ENCODE data around the gene EMID1.
"Not testable (repeated sequence)": the region's sequence is repeated elsewhere in the genome, so short reads cannot be mapped to it uniquely, and the experiment has no call there.

The EMID1 gene

GRCh38 chr22:29231971-29232959 is 26.6 kb downstream of the EMID1 start:
- DNase-seq, result no peak

DNA sequence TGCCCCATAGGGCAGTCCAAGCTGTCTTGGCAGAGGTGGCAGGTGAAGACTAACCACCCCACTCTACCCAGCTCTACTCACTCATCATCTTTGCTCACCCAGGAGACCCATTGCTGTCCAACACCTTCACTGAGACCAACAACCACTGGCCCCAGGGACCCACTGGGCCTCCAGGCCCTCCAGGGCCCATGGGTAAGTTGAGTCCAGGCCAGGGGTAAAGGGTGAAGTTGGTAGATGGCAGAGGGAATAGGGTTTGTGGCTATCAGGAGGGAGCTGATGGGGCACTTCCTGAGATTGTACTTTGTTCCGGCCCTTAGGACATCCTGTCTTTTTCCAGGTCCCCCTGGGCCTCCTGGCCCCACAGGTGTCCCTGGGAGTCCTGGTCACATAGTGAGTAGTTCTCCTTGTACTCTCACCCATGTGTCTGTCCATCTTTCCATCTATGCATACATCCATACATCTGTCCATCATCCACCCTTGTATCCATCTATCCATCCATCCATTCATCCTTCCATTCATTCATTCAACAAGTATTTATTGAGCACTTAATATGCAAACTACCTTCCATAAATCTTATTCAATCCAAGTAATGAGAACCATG is 27.7 kb downstream of the EMID1 start:
- DNase-seq, result no peak

GRCh38 chr22:29240481-29240880 is 34.8 kb downstream of the EMID1 start:
- DNase-seq, result not testable (repeated sequence)

DNA sequence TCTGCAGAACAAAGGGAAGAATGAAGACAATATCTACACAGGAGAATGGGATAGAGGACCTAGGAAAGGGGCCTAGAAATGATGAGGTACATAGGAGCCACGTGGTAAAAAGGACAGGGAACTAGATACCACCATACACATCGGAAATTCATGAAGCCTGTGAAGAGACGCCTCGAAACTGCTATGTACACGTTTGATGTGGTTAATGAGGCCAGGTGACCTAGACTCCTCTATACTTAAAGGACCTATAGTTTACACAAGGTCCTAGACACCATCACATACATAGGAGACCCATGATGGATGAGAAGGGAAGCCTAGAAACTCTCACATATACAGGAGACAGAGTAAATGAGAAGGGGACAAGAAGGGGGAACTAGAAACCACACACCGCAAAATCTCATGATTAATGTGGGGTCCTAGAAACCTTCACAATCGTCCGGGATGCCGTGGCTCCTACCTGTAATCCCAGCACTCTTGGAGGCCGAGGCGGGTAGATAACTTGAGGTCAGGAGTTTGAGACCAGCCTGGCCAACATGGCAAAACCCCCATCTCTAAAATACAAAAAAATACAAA is 38.3 kb downstream of the EMID1 start:
- no peak for DNase-seq

DNA sequence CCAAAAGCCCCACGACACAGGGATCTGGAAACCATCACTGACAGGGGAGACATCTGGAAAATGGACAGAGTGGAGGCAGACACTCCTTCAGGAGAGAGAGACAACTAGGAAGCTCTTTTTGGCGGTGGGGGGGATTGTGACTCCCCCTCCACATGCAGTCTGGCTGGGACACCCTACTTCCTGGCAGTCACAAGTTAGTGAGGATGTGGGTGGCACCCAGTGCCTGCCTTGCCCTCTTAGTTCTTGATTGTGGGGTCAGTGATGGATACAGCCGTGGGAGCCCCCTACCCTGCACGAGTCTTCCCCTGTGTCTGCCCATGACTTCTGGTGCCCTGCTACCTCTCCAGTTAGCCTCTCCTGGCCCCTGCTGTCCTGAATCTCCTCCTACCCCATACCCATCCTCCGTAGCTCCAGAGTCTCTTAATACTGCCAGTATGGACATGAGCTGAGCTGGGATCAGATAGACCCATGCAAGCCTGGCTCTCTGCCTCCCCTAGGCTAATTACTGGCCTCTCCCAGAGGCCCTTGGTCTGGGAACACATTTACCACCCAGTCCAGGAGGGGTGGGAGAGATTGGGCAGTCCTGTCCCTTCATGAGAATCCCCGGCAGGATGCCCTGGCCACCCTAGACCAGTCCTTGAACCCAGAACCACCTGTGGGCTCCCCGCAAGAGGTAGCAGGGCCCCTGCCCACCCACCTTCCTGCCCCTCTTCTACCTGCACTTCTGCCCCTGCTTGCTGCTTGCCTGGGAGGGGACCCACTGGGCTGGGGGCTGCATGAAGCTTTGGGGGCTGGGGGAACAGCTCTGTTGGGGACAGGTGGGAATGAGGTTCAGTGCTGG is 39.3 kb downstream of the EMID1 start:
- no peak for DNase-seq

DNA sequence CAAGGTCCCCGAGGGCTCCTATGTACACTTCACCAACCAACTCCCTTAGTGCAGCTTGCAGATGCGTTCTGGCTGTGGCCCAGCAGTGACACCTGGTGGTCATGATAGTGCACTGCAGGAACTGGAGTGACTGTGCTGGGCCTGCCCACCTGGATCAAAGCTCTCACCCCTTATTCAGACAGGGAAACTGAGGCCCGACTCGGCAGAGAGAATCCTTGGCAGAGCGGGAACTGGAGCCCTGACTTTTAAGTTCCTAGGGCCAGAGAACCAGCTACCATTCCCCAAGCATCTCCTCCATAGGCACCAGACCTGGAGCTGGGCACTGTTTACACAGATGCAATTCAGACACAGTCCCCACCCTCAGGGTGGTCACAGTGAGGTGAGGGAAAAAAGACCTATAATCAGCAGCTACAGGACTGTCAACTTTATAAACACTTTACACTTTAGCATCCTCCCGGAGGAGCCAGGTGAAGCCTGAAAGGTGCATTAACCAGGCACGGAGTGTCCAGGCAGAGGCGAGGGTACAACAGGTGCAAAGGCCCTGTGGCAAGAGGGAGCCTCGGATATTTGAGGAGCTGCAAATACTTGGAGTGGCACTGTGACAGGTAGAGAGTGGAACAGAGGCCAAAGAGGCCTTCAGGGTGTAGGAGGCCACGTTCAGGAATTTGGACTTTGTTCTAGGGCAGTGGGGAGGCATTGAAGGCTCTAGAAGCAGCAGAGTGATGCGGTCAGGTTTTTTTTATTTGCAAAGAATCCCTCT is 40.1 kb downstream of the EMID1 start:
- DNase-seq, result peak; percentile 54

- not testable (repeated sequence) for DNase-seq
Measured at GRCh38 chr22:29247891-29248290, 42.2 kb downstream of the EMID1 start.

- no peak for DNase-seq
Measured at GRCh38 chr22:29251265-29251664, 45.6 kb downstream of the EMID1 start.

DNA sequence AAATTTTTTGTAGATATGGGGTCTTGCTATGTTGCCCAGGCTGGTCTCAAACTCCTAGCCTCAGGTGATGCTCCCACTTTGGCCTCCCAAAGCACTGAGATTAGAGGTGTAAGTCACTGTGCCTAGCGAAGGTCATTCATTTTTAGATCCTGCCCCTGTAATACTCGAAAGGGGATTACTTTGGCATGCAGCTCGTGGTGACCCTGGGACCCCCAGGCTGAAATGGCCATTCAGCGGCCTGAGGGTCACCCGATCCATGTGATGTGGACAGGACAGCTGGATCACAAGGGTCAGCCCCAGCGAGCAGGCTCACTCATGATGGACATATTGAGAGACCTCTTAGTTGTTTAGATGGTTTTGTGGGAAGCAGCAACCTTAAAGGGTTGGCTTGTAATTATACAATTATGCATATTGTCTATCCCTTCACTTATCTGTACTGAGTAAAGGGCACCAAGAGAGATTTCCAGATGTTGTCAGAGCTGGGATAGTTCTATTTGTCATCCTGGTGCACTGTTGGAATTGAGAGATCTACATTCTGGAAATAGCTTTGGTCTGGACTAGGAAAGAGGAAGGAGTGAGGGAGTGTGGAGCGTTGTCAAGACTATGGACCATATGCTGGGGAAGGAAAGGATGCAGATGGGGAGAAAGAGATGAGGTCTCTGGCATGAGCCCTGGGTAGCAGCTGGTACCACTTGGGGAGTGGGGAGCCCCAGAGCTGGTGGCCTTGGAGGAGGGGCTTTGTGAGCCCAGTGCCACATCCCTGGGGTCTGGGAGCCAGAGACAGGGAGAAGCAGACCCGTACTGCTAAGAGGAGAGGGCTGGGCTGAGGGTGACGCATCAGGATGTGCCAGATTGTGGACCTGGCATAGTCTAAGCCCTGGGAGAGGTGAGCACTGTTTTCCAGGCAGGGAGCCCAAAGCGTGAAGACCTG is 46.5 kb downstream of the EMID1 start:
- no peak for DNase-seq

- DNase-seq, result no peak
Measured at GRCh38 chr22:29253561-29254285, 48.0 kb downstream of the EMID1 start.

GRCh38 chr22:29254286-29254660 is 48.6 kb downstream of the EMID1 start:
- no peak for DNase-seq

GRCh38 chr22:29255064-29255621 is 49.4 kb downstream of the EMID1 start:
- DNase-seq, result no peak

DNA sequence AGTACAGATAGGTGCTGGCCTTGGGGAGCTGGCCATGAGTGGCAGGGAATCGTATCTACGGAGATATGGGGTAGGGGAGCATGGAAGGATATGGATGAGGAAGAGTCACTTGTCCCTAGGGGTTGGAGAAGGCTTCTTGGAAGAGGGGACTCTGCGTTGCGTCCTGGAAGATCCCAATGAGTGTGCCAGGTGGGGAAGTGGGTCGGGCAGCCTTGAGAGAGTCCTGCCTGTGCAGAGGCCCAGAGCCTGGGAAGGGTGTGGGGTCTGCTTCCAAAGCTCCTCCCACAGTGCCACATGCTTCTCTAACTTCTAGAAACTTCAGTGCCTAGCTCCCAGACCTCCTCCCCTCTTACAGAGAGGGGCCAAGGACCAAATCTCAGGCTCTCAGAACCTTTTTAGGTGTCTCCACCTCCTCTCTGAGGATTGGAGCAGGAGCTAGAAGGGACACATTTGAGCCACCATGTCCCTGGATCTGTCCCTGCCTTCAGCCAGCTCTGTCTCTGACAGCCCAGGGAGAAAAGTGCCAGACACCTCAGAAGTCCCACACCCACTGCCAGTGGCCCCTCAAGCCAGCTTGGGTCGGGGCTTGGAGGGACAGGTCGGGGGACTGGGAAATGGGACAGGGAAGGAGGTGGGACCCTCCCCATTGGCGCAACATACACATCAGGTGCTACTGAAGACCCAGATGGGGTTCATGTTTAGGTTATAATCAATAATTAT is 51.1 kb downstream of the EMID1 start:
- no peak for DNase-seq

DNA sequence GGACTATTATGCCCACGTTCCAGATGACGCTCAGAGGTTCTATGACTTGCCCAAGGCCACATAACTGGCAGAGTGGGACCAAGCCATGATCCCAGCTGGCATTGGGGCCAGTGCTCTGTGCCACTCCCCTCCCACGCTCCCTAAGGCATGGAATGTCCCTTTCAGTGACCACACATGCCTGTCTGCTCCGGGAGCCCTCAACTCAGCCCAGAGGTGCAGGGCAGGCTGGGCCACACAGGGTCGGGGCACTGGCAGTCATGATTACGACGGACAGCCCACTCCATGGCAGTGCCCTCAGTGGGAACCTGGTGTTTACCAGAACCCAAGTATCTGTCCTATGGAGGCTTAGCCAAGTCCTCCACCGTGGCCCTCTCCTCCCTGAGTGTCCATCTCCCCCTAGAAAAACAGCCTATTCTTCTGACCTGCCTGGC is 52.1 kb downstream of the EMID1 start:
- DNase-seq, result no peak

DNA sequence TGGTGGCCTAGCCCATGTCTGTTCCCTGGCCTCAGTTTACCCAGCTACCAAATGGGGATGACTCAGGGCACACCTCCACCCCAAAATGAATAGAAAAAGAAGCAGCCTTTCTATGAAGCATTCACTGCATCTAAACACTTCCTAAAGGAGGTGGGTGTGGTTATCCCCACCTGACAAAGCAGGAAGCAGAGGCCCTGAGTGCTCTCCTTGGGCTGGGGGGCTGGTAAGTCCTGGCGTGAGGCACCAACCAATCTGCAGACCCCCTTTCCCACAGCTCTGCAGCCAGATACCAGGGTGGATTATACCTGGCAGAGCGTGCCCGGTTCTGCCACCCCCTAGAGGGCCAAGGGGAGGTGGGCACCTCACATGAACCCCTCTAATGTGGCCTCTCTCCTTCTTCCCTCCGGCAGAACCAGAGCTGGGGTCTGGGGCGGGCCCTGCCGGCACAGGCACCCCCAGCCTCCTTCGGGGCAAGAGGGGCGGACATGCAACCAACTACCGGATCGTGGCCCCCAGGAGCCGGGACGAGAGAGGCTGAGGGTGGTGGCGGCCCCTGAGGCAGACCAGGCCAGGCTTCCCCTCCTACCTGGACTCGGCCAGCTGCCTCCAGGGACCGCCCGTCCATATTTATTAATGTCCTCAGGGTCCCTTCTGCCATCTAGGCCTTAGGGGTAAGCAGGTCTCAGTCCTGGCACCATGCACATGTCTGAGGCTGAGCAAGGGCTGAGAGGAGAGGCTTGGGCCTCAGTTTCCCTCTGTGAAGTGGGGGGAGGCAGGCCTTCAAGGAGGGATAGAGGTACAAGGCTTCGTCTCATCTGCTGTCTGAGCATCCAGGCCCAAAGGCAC is 52.9 kb downstream of the EMID1 start:
- no peak for DNase-seq

- no peak for DNase-seq
Measured at GRCh38 chr22:29259253-29259899, 53.7 kb downstream of the EMID1 start.

DNA sequence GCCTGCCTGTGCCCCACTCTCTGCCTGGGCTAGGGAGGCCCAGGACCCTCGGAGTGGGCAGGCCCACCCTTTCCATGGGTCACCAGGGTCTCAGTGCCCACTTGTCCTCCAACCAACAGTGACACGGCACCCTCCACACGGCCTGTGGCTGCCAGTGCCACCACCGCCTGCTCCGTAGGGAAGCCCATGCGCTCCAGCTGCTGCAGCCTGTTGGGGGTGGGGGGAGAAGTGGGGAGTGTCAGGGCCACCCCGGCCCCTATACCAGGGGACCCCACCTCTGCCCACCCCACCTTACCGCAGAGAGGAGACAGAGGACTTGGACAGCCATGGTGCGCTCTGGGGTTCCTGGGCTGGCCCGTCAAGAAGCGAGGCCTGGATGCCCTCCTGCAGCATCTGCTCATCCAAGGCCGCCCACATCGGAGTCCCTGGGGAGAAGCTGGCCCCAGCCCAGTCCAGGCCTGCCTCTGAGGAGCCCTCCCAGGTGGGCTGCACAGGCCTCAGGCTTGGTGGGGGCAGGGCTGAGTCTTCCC is 54.4 kb downstream of the EMID1 start:
- no peak for DNase-seq
